ENCODE data around the gene MAP1LC3A. TPM values are rescaled to one million over a fixed set of nuclear protein-coding genes. Genes with fewer than 3 reads are reported as not detected.

The MAP1LC3A gene
- total and polyA plus RNA-seq, 2 donors (not counting 3 experiments of a cell fraction or from before 2014, with no cell fraction given) = 32.1 to 39.8 TPM

DNA sequence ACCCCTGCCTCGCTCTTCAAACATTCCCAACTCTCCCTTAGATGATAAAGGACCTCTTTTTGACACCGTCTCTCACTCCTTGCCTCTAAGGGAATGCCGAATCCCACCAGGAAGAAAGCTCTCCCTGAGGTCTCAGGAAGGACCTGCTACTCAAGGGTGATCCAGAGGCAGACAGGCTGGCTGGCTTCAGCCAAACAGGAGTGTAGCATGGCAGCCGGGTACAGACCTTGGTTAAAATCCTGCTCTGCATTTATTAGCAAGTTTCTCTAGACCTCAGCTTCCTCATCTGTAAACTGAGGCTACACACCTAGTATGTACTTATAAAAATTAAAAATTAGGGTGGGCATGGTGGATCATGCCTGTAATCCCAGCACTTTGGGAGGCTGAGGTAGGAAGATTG lies 17.2 kb downstream of the MAP1LC3A start:
- Histone ChIP-seq H3K27me3 (ENCODE audit: control insufficient read depth in 2 of 2, insufficient read depth in 2 of 2, low read length in 2 of 2) (no peaks in the 10 kb centered on the region), H2AFZ (ENCODE audit: low read depth, low read length) (no peak overlapping the region), H4K20me1 (replicated peaks; ENCODE audit: control insufficient read depth, extremely low read depth, insufficient read depth, low read length) (no peaks in the 10 kb centered on the region), H3K4me2 (ENCODE audit: insufficient read depth, low read length) (no peak overlapping the region), H3K36me3 (ENCODE audit: control insufficient read depth in 2 of 2, extremely low read depth in 1 of 2, insufficient read depth in 2 of 2, low read length in 2 of 2) (peaks cover 0 to 1% of the 10 kb centered on the region in 2 experiments), H3K9me1 (replicated peaks; ENCODE audit: control insufficient read depth, extremely low read depth, insufficient read depth, low read length) (no peaks in the 10 kb centered on the region), H3K27ac (ENCODE audit: insufficient read depth, low read depth, low read length) (no peak overlapping the region), H3K4me3 (replicated peaks in 1 of 3; ENCODE audit: insufficient read depth in 1 of 3, low read depth in 1 of 3, low read length in 3 of 3) (no peak overlapping the region), H3K79me2 (ENCODE audit: control insufficient read depth, insufficient read depth, low read length) (no peaks in the 10 kb centered on the region), H3K9me3 (replicated peaks; ENCODE audit: control insufficient read depth, insufficient read depth, low read length) (no peaks in the 10 kb centered on the region), H3K4me1 (ENCODE audit: control insufficient read depth, extremely low read depth, insufficient read depth, low read length) (peaks cover 7% of the 10 kb centered on the region), H3K9ac (replicated peaks; ENCODE audit: extremely low read depth, insufficient read depth, low read length) (no peak overlapping the region)
- BruUV-seq (replicated peaks) = no TSS peak
- TF ChIP-seq MYC (IDR thresholded peaks at IDR 0.05; ENCODE audit: low read depth, low read length) (no peak), CTCF (IDR thresholded peaks at IDR 0.05; ENCODE audit: extremely low read depth in 1 of 2, insufficient read depth in 1 of 2, low read depth in 1 of 2, low read length in 2 of 2) (no peak), POLR2AphosphoS5 (IDR thresholded peaks at IDR 0.05; ENCODE audit: insufficient read depth, low read depth, low read length) (no peak), JUN (IDR thresholded peaks at IDR 0.05; ENCODE audit: borderline replicate concordance, insufficient read depth, insufficient read length, low read depth) (no peak), EZH2 (IDR thresholded peaks at IDR 0.05; ENCODE audit: borderline replicate concordance, low read depth, low read length, severe bottlenecking) (no peak), GATA2 (IDR thresholded peaks at IDR 0.05; ENCODE audit: insufficient read depth, insufficient read length, low read depth, low read length) (no peak), POLR2A (IDR thresholded peaks at IDR 0.05; ENCODE audit: low read depth, low read length) (no peak), FOS (IDR thresholded peaks at IDR 0.05; ENCODE audit: borderline replicate concordance, insufficient read depth, low read length) (no peak)
- TF ChIP-seq, protein P1, sequence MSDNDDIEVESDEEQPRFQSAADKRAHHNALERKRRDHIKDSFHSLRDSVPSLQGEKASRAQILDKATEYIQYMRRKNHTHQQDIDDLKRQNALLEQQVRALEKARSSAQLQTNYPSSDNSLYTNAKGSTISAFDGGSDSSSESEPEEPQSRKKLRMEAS (IDR thresholded peaks at IDR 0.05; ENCODE audit: insufficient read depth, insufficient read length) = no peak
- dilution Hi-C loops (cut with MboI; ENCODE audit: extremely low pct_ligation_motif_present, low sequenced_read_pairs) (no loop called here), intact Hi-C loops (cut with micrococcal nuclease) (no loop called here)
- POLR2A ChIA-PET = no interaction called here
- DNase-seq (ENCODE audit: low read depth, low spot score) (no peak), FAIRE-seq (no peak)
- CTCF ChIA-PET = interaction anchor here (6.1 kb wide), 1 partner anchor 195 kb away, joined by 92 read pairs; no protein-coding TSS in a partner anchor

Data from endothelial cell of umbilical vein (primary cell).